Subcutaneous adipose tissue (tissue), 4 donors: Measurements from ENCODE around the gene S100P. TPM values are rescaled to one million over a fixed set of nuclear protein-coding genes. Genes with fewer than 3 reads are reported as not detected.

ENCODE experiments used
- total RNA-seq, 4 donors: library from RNA; depleted of rRNA; stranded (reverse); fragments of >200 nt; gene quantifications; one replicate each; pipeline ENCODE4 v1.1.0, GENCODE V29; 2016
- TF ChIP-seq, protein P1 (sequence below): fragments of 450-650 bp; IDR thresholded peaks from one replicate; pipeline ENCODE4 v1.5.1; 2016; ENCODE audit warnings: low read depth, mild to moderate bottlenecking, control low read depth, antibody characterized with exemption, moderate library complexity

The S100P gene
- total RNA-seq, 4 donors from 2014 or later = 3.4 TPM; not detected in 3

DNA sequence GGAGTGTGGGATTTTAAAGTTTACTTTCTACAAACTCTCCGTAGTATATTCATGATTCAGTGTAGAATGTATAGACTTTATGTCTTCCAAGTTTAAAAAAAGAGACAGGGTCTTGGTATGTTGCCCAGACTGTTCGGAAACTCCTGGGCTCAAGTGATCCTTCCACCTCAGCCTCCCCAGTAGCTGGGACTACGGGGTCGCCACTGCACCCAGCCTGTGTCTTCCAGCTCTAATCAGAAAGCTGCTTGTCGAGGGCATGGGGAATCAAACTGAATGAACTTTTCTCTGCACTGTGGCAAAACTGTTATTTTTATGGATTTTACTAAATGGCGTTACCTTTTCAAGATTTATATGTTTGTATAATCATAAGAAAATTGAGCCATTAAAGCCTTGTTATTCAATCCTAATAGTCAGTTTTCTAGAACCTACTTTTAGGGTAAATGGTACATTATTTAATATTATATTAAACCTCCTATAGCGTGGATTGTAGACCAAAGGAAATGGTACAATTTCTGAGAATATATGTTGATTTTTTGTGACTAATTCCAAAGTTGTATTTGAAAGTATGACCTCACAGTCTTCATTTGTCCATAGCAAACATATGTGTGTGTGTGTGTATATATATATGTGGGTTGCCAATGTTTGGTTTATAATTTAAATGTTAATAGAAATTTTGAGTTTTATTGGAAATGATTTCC, 23.4 kb downstream of the S100P start:
- TF ChIP-seq, protein P1, sequence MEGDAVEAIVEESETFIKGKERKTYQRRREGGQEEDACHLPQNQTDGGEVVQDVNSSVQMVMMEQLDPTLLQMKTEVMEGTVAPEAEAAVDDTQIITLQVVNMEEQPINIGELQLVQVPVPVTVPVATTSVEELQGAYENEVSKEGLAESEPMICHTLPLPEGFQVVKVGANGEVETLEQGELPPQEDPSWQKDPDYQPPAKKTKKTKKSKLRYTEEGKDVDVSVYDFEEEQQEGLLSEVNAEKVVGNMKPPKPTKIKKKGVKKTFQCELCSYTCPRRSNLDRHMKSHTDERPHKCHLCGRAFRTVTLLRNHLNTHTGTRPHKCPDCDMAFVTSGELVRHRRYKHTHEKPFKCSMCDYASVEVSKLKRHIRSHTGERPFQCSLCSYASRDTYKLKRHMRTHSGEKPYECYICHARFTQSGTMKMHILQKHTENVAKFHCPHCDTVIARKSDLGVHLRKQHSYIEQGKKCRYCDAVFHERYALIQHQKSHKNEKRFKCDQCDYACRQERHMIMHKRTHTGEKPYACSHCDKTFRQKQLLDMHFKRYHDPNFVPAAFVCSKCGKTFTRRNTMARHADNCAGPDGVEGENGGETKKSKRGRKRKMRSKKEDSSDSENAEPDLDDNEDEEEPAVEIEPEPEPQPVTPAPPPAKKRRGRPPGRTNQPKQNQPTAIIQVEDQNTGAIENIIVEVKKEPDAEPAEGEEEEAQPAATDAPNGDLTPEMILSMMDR = no peak

- TF ChIP-seq, protein P1 = no peak
Measured at GRCh38 chr4:6718932-6719610, 25.4 kb downstream of the S100P start.

- TF ChIP-seq, protein P1 = no peak
Measured at GRCh38 chr4:6719611-6720179, 26.0 kb downstream of the S100P start.

- TF ChIP-seq, protein P1 = no peak
Measured at GRCh38 chr4:6720202-6720699, 26.6 kb downstream of the S100P start.

DNA sequence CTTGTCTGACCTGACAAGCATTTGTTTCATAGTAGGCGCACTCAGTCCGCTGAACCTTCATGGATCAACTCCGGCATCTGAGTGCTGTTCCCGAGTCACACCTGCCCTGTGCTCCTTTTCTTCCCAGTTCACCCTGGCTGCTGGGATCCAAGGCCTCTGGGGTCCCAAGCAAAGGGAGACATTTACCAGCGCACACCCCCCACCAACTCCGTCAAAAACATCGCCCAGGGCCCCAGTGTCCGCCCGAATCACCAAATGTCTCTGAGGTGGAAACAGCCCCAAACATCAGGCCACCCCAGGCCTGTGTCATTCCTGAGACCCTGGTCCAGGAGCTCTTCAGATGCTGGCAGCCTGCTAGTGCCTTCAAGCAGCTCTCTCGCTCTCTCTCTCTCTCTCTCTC, 27.4 kb downstream of the S100P start:
- TF ChIP-seq, protein P1 = no peak

GRCh38 chr4:6722891-6723290, 29.2 kb downstream of the S100P start:
- TF ChIP-seq, protein P1 = no peak

DNA sequence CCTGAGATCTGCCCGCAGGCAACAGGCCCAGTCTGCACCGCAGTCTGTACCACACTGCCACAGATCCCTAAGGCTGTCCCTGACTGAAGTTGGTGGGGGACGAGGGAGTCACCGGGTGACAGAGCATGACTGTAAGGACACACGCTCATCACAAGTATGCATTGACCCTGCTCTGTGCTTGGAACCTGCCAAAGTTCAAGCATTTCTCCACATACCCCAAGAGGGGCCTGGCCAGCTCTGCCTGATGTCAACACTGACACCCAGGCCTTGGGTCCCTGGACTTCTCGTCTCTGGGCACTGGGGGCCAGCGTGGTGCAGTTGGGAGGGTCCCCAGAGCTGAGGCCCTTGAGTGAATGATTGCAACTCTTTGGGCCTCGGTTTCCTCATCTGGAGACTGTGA, 30.2 kb downstream of the S100P start:
- TF ChIP-seq, protein P1 = no peak
